NCI-H2196 treated with DMSO at 0.1 percent for 48 hours (cell line): ENCODE data around the gene PLSCR4.
A peak's percentile ranks its signal among the peaks of the same experiment; 100 is the strongest.

Source experiments
- DNase-seq: peaks from one replicate; lab custom pipeline; 2025; ENCODE audit not compliant: unreplicated experiment; lab: John Stamatoyannopoulos, UW

Gene PLSCR4

GRCh38 chr3:146195605-146196004, 55.3 kb downstream of the PLSCR4 start:
- DNase-seq = no peak

- DNase-seq = no peak
These were observed 55.9 kb downstream of the PLSCR4 start for GRCh38 chr3:146195030-146195429.

- no peak for DNase-seq
These were observed 59.9 kb downstream of the PLSCR4 start for GRCh38 chr3:146191051-146191450.

- peak; percentile 52 for DNase-seq
These were observed 61.3 kb downstream of the PLSCR4 start for GRCh38 chr3:146189519-146190173.

GRCh38 chr3:146187334-146187950, 63.5 kb downstream of the PLSCR4 start:
- no peak for DNase-seq

GRCh38 chr3:146184241-146185015, 66.5 kb downstream of the PLSCR4 start:
- DNase-seq = no peak

GRCh38 chr3:146181216-146181615, 69.7 kb downstream of the PLSCR4 start:
- no peak for DNase-seq

- no peak for DNase-seq
These were observed 70.5 kb downstream of the PLSCR4 start for GRCh38 chr3:146180376-146180775.

GRCh38 chr3:146178006-146178689, 72.8 kb downstream of the PLSCR4 start:
- no peak for DNase-seq

GRCh38 chr3:146177519-146177918, 73.4 kb downstream of the PLSCR4 start:
- no peak for DNase-seq

GRCh38 chr3:146177072-146177471, 73.8 kb downstream of the PLSCR4 start:
- DNase-seq = no peak

- DNase-seq = no peak
These were observed 78.3 kb downstream of the PLSCR4 start for GRCh38 chr3:146172586-146172985.

GRCh38 chr3:146170591-146170990, 80.3 kb downstream of the PLSCR4 start:
- no peak for DNase-seq

- no peak for DNase-seq
These were observed 81.0 kb downstream of the PLSCR4 start for GRCh38 chr3:146169891-146170290.

- no peak for DNase-seq
These were observed 84.1 kb downstream of the PLSCR4 start for GRCh38 chr3:146166826-146167225.

GRCh38 chr3:146166415-146166821, 84.5 kb downstream of the PLSCR4 start:
- no peak for DNase-seq

- DNase-seq = no peak
These were observed 85.0 kb downstream of the PLSCR4 start for GRCh38 chr3:146165877-146166276.

- DNase-seq = no peak
These were observed 85.7 kb downstream of the PLSCR4 start for GRCh38 chr3:146164971-146165769.

- DNase-seq = no peak
These were observed 86.4 kb downstream of the PLSCR4 start for GRCh38 chr3:146164506-146164905.

GRCh38 chr3:146164071-146164470, 86.8 kb downstream of the PLSCR4 start:
- DNase-seq = no peak

GRCh38 chr3:146163584-146163983, 87.3 kb downstream of the PLSCR4 start:
- no peak for DNase-seq
